Natural killer cell treated with Interleukin-12 subunit alpha and Interleukin-12 subunit beta and Interleukin-15 and Interleukin-18, amount 100 ng/mL, for 72 hours (primary cell): ENCODE data around the gene SPPL2B. TPM values are rescaled to one million over a fixed set of nuclear protein-coding genes. Genes with fewer than 3 reads are reported as not detected.

Experiments
- ATAC-seq, 2 donors: fragments of 150-1000 bp; cut with Tn5 transposase in 1 of 2; sonication (Bioruptor Pico), chemical (Tn5 transposase) in 1 of 2; 2 replicates each; pipeline ENCODE4 v1.10.0; 2021
- DNase-seq: peaks from one replicate; pipeline ENCODE4 v3.0.0; 2022; ENCODE audit warnings: low spot score
- H3K27ac Mint-ChIP-seq, 2 donors: 1 replicate in 1 of 2; 2 replicates in 1 of 2; pipeline ENCODE4 v1.8.0; 2022; ENCODE audit warnings: mixed read lengths in 2 of 2, mild to moderate bottlenecking in 1 of 2, moderate library complexity in 1 of 2
- H3K27me3 Mint-ChIP-seq, 2 donors: 1 replicate in 1 of 2; 2 replicates in 1 of 2; pipeline ENCODE4 v1.8.0; 2022; ENCODE audit warnings: mixed read lengths in 2 of 2
- H3K36me3 Mint-ChIP-seq: one replicate; pipeline ENCODE4 v1.8.0; 2022; ENCODE audit warnings: mixed read lengths
- H3K4me1 Mint-ChIP-seq, 2 donors: 1 replicate in 1 of 2; 2 replicates in 1 of 2; pipeline ENCODE4 v1.8.0; 2022; ENCODE audit warnings: low read depth in 2 of 2, mixed read lengths in 2 of 2, mild to moderate bottlenecking in 1 of 2
- H3K4me3 Mint-ChIP-seq: one replicate; pipeline ENCODE4 v1.8.0; 2022; ENCODE audit warnings: mixed read lengths
- H3K9me3 Mint-ChIP-seq: 2 replicates; pipeline ENCODE4 v1.8.0; 2022; ENCODE audit warnings: mixed read lengths
- total RNA-seq, 2 donors: library from RNA; stranded (reverse); gene quantifications; one replicate each; pipeline ENCODE4 v1.2.3, GENCODE V29; 2022

Gene SPPL2B
- total RNA-seq, 2 donors from 2014 or later = 41.3 to 97.6 TPM

DNA sequence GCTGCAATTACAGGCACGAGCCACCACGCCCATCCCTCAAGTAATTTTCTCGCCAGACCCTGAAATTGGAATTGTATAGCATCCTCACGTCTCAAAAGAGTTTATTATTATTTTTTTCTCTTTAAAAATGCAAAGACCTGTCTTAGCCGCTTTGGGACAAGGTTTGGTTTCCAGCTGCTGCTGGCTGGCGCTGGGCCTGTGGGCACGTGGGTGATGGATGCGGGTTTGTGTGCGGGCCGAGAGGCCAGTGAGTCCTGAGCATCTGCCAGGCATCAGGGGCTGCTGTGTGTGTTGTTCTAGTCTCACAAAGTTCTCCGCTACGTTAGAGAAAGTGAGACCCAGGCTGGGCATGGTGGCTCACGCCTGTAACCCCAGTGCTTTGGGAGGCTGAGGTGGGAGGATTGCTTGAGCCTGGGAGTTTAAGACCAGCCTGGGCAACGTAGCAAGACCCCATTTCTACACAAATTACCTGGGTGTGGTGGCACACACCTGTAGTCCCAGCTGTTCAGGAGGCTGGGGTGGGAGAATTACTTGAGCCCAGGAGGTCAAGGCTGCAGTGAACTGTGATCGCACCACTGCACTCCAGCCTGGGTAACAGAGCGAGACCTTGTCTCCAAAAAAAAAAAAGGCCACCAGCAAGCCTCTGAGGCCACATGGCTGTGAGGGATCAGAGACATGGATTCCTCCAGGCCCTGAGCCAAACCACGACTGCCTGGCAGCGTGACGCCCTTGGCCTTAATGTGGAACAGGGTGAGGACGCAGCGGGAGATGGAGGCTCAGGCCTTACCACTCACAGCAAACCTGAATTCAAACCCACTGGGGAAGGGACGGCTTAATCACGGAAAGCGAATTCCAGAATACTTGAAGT is 26.9 kb downstream of the SPPL2B start:
- DNase-seq (no peak), ATAC-seq (no peak)
- peaks cover 0 to 3% of the 10 kb centered on the region in 2 donors for H3K4me1 Mint-ChIP-seq
- peaks cover under 1% of the 10 kb centered on the region in 2 donors for H3K27me3 Mint-ChIP-seq
- H3K27ac Mint-ChIP-seq = no peak overlapping the region
- H3K4me3 Mint-ChIP-seq = no peak overlapping the region
- H3K36me3 Mint-ChIP-seq = no peaks in the 10 kb centered on the region
- H3K9me3 Mint-ChIP-seq = no peaks in the 10 kb centered on the region

DNA sequence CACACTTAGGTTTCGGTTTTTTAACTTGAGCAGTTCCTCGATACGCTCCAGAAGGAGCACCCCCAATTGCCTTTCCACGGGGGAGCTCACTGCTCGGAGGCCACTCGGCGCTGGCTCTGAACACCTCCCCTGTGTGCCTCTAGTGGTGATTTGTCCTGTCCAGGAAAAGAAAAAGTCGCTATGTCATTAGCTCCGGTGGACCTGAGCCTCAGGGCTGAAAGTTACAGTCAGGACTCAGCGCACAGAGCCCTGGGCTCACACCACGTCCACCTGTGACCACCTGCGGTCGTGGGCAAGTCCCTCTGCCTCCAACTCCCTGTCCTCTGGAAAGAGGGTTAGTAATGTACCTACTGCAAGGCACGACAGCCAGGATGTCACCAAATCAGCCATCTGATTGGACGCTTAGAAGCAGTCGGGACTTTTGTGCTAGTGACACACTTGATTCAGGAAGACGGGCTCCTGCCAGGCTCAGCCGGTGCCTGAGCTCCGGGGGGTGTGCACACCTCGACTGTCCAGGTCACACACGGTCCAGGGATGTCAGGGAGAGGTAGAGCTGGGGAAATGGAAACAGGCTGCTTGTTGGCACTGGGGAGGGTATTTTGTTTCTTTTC is 27.7 kb downstream of the SPPL2B start:
- no peaks in the 10 kb centered on the region for H3K36me3 Mint-ChIP-seq
- no peak overlapping the region for H3K4me3 Mint-ChIP-seq
- H3K27ac Mint-ChIP-seq = no peak overlapping the region
- H3K27me3 Mint-ChIP-seq = peaks cover 5 to 6% of the 10 kb centered on the region in 2 donors
- H3K4me1 Mint-ChIP-seq = peaks cover 0 to 3% of the 10 kb centered on the region in 2 donors
- no peak for DNase-seq
- no peaks in the 10 kb centered on the region for H3K9me3 Mint-ChIP-seq
- no peak for ATAC-seq

GRCh38 chr19:2357279-2358206 is 29.1 kb downstream of the SPPL2B start:
- H3K27me3 Mint-ChIP-seq = peaks cover 5 to 6% of the 10 kb centered on the region in 2 donors
- DNase-seq = no peak

DNA sequence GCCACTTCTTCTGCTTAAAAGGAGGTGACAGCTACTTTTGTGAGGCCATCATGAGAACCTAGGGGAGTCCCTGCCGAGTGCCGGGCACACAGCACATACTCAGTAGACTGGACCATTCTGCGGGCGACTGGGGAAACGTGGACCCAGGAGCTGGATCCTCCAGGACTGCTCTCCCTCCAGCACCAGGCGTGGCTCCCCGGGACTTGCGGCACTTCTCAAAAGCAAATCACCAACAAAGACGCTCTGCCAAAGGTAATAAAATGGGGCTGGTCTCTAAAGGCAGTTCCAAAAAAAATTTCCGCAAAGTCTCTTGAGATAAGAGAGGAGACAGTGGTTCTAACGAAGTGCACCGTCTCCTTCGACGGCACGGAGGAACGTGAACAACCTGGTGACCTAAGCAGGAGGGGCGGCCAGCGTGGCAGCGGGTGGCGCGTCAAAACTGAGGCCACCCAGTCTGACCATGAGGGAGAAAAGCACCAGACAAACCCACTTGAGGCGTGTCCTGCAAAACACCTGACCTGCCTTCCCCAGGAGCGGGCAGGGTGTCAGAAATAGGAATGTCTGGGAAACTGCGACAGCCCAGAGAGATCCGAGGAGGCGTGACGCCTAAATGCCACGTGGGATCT is 30.2 kb downstream of the SPPL2B start:
- DNase-seq = no peak
- Mint-ChIP-seq H3K27me3 (peaks cover 5 to 6% of the 10 kb centered on the region in 2 donors), H3K27ac (no peak overlapping the region), H3K4me1 (peaks cover 0 to 3% of the 10 kb centered on the region in 2 donors), H3K36me3 (no peaks in the 10 kb centered on the region), H3K9me3 (no peaks in the 10 kb centered on the region), H3K4me3 (no peak overlapping the region)
- no peak for ATAC-seq

More at GRCh38 chr19:2357279-2358206, 29.1 kb downstream of the SPPL2B start:
- Mint-ChIP-seq H3K36me3 (no peaks in the 10 kb centered on the region), H3K9me3 (no peaks in the 10 kb centered on the region), H3K4me3 (no peak overlapping the region), H3K4me1 (peaks cover 0 to 3% of the 10 kb centered on the region in 2 donors), H3K27ac (no peak overlapping the region)
- no peak for ATAC-seq

DNA sequence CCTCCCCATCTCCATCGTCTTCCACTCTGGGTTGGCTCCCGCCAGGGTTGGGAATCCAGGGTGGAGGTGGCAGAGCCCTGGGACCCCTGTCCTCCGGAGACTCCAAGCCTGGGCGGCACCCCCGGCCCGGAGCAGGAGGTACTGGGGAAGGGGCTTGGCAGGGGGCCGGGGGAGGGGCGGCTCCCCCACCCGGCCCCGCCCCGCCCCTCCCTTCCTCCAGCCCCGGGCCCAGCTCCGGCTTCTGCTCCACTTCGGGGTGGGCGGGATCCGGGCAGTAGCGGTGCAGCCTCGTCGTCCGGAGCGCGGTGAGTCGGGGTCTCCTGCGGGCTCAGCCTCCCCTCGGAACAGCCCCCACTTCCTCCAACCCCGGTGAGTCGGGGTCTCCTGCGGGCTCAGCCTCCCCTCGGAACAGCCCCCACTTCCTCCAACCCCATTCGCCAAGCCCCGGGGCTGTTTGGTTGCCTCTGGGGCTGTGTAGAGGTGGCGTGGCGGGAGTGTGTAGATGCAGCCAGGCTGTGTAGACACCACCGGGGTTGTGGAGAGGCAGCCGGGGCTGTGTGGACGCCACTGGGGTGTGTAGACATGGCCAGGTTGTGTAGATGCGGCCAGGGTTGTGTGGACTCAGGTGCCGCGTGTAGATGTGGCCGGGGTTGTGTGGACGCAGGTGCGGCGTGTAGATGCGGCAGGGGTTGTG is 31.7 kb downstream of the SPPL2B start, which contains the start of gene TMPRSS9:
TMPRSS9 (plus strand) TSS at position 274 of the 694 bp plus-strand sequence. CDS start 29,521 bp downstream, outside the sequence.
- no peaks in the 10 kb centered on the region for H3K9me3 Mint-ChIP-seq
- H3K4me3 Mint-ChIP-seq = no peak within 1 kb of the TSS
- ATAC-seq (peak in 1 of 2 donors; percentile 61), DNase-seq (no peak)
- H3K4me1 Mint-ChIP-seq = peaks cover 0 to 3% of the 10 kb centered on the region in 2 donors
- no peaks in the 10 kb centered on the region for H3K36me3 Mint-ChIP-seq
- H3K27ac Mint-ChIP-seq = no peak within 1 kb of the TSS
- H3K27me3 Mint-ChIP-seq = peaks cover 8 to 9% of the 10 kb centered on the region in 2 donors

- no peak overlapping the region for H3K4me3 Mint-ChIP-seq
- no peaks in the 10 kb centered on the region for H3K36me3 Mint-ChIP-seq
- DNase-seq = no peak
- peaks cover 0 to 3% of the 10 kb centered on the region in 2 donors for H3K4me1 Mint-ChIP-seq
- H3K9me3 Mint-ChIP-seq = no peaks in the 10 kb centered on the region
- H3K27ac Mint-ChIP-seq = no peak overlapping the region
- ATAC-seq = no peak
- H3K27me3 Mint-ChIP-seq = peaks cover 10 to 12% of the 10 kb centered on the region in 2 donors
These were observed 32.3 kb downstream of the SPPL2B start for GRCh38 chr19:2360833-2361232.

DNA sequence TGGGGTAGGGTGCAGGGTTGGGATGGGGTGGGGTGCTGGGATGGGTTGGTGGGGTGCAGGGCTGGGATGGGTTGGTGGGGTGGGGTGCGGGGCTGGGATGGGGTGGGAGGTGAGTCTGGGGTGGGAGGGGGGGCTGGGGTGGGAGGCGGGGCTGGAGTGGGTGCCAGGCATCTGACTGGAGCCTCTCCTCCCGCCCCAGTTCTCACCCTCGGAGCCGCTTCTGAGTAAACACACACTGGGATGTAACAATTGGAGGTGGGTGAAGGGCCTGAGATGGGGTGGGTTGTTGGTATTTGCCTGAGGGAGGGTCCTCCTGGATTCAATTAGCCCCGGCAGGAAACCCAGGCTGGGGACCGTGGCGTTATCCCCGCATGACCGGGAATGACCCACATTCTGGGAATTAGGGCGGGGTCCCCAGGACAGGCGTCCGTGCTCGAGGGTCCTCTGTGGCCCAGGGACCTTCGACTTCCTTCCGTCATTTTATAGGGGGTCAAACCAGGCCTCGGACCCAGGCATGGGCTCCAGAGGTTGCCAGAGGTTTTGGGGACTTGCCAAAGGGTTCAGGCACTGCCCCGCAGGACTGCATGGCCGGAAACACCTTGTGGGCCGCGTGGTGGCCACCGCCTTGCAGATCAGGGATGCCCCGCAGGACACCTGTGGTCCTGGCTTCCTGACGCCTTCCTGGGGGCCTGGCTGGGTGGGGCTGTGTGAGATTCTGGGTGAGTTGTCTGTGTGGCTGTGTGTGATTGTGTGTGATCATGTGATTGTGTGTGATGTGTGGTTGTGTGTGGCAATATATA is 33.0 kb downstream of the SPPL2B start:
- Mint-ChIP-seq H3K4me1 (peaks cover 0 to 3% of the 10 kb centered on the region in 2 donors), H3K27me3 (peaks cover 10 to 12% of the 10 kb centered on the region in 2 donors), H3K9me3 (no peaks in the 10 kb centered on the region), H3K4me3 (no peak overlapping the region), H3K36me3 (no peaks in the 10 kb centered on the region), H3K27ac (no peak overlapping the region)
- no peak for ATAC-seq
- no peak for DNase-seq

- DNase-seq (no peak), ATAC-seq (no peak)
- no peaks in the 10 kb centered on the region for H3K36me3 Mint-ChIP-seq
- H3K4me1 Mint-ChIP-seq = peaks cover 0 to under 1% of the 10 kb centered on the region in 2 donors
- no peak overlapping the region for H3K27ac Mint-ChIP-seq
- peaks cover 10 to 12% of the 10 kb centered on the region in 2 donors for H3K27me3 Mint-ChIP-seq
- H3K9me3 Mint-ChIP-seq = no peaks in the 10 kb centered on the region
- no peak overlapping the region for H3K4me3 Mint-ChIP-seq
These were observed 33.8 kb downstream of the SPPL2B start for GRCh38 chr19:2362046-2362969.

DNA sequence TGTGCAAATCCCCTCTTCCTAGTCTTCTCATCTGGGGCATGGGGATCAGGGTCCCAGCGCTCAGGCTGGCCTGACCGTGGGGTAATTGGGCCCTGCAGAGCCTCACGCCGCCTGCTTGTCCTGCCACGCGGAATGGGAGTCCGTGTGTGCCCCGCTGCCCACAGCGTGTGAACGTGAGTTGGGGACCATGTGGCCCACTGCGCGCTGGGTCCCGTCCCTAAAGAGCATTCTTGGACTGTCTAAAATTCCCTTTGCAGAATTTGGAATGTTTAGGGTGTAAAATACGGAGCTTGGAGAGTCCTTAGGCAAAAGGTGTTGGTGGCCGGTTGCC is 34.5 kb downstream of the SPPL2B start:
- H3K36me3 Mint-ChIP-seq = no peaks in the 10 kb centered on the region
- DNase-seq (no peak), ATAC-seq (no peak)
- H3K4me3 Mint-ChIP-seq = no peak overlapping the region
- H3K27ac Mint-ChIP-seq = no peak overlapping the region
- no peaks in the 10 kb centered on the region for H3K4me1 Mint-ChIP-seq
- peaks cover 10 to 12% of the 10 kb centered on the region in 2 donors for H3K27me3 Mint-ChIP-seq
- no peaks in the 10 kb centered on the region for H3K9me3 Mint-ChIP-seq

- Mint-ChIP-seq H3K27ac (no peak overlapping the region), H3K27me3 (peaks cover 12 to 14% of the 10 kb centered on the region in 2 donors), H3K36me3 (no peaks in the 10 kb centered on the region), H3K4me3 (no peak overlapping the region), H3K9me3 (no peaks in the 10 kb centered on the region), H3K4me1 (peaks cover 0 to 3% of the 10 kb centered on the region in 2 donors)
- ATAC-seq = no peak
- no peak for DNase-seq
These were observed 34.9 kb downstream of the SPPL2B start for GRCh38 chr19:2363419-2363818.

- Mint-ChIP-seq H3K27ac (no peak overlapping the region), H3K27me3 (peaks cover 12 to 14% of the 10 kb centered on the region in 2 donors), H3K4me3 (no peak overlapping the region), H3K36me3 (no peaks in the 10 kb centered on the region), H3K9me3 (no peaks in the 10 kb centered on the region), H3K4me1 (peaks cover 0 to 3% of the 10 kb centered on the region in 2 donors)
- DNase-seq (no peak), ATAC-seq (no peak)
These were observed 36.9 kb downstream of the SPPL2B start for GRCh38 chr19:2365201-2365970.
